AG09319 (cell line): Measurements from ENCODE around the gene SAMM50.

Experiments used
- DNase-seq: peaks from one replicate; pipeline ENCODE4 v3.0.0-alpha.2; 2010; ENCODE audit warnings: low read depth; ENCODE audit errors: extremely low read depth
- CTCF ChIP-seq: IDR thresholded peaks from 2 replicates; pipeline ENCODE4 v1.5.1; 2011; ENCODE audit warnings: low read depth, mild to moderate bottlenecking, inconsistent platforms, low read length, moderate library complexity

SAMM50 gene

GRCh38 chr22:43955883-43956782 is 891 bp downstream of the SAMM50 start:
- DNase-seq: no peak
- no peak for TF ChIP-seq CTCF

GRCh38 chr22:43956805-43957463 is 1.7 kb downstream of the SAMM50 start:
- no peak for TF ChIP-seq CTCF
- DNase-seq: no peak

GRCh38 chr22:43957871-43958270 is 2.6 kb downstream of the SAMM50 start:
- no peak for DNase-seq
- TF ChIP-seq CTCF: no peak

- TF ChIP-seq CTCF: no peak
- no peak for DNase-seq
Measured at GRCh38 chr22:43964314-43964857, 9.1 kb downstream of the SAMM50 start.

- DNase-seq: no peak
Measured at GRCh38 chr22:43967069-43967468, 11.8 kb downstream of the SAMM50 start.

GRCh38 chr22:43968614-43969013 is 13.4 kb downstream of the SAMM50 start:
- TF ChIP-seq CTCF: no peak
- no peak for DNase-seq

More at GRCh38 chr22:43967069-43967468, 11.8 kb downstream of the SAMM50 start:
- no peak for TF ChIP-seq CTCF
